Measurements from ENCODE around the gene TMEM178A.

GRCh38 chr2:39719317-39719716 is 53.6 kb downstream of the TMEM178A start:
- TF ChIP-seq CTCF (IDR thresholded peaks at IDR 0.05) = no peak
- no peak for TF ChIP-seq POLR2A (IDR thresholded peaks at IDR 0.05)
